22Rv1 (cell line): ENCODE data around the gene TMEM200C.

Experiments
- ZFX ChIP-seq: fragments of 450-650 bp; IDR thresholded peaks from 2 replicates; pipeline ENCODE4 v1.6.1; 2017; ENCODE audit warnings: antibody characterized with exemption, borderline replicate concordance
- TF ChIP-seq, protein P1 (sequence below): fragments of 450-650 bp; IDR thresholded peaks from 2 replicates; pipeline ENCODE4 v1.5.1; 2017; ENCODE audit warnings: mild to moderate bottlenecking

DNA sequence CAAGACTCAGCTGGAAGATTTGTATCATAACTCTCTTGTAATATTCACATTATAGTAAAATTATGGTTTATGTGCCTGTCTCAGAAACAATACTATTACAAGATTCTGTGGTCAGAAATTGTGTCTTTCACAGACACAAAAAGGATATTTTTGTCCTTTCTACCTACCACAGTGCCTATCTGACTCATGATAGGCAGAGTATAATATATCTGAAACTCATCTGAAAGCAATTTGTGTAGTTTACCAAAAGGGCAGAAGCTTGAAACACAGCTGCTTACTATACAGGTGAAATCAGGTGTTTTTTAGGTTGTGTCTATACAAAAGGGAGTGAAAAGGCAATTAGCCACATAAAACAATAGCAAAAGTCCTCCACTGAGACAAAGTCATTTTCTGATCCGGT is 10.9 kb downstream of the TMEM200C start:
- TF ChIP-seq, protein P1, sequence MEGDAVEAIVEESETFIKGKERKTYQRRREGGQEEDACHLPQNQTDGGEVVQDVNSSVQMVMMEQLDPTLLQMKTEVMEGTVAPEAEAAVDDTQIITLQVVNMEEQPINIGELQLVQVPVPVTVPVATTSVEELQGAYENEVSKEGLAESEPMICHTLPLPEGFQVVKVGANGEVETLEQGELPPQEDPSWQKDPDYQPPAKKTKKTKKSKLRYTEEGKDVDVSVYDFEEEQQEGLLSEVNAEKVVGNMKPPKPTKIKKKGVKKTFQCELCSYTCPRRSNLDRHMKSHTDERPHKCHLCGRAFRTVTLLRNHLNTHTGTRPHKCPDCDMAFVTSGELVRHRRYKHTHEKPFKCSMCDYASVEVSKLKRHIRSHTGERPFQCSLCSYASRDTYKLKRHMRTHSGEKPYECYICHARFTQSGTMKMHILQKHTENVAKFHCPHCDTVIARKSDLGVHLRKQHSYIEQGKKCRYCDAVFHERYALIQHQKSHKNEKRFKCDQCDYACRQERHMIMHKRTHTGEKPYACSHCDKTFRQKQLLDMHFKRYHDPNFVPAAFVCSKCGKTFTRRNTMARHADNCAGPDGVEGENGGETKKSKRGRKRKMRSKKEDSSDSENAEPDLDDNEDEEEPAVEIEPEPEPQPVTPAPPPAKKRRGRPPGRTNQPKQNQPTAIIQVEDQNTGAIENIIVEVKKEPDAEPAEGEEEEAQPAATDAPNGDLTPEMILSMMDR = no peak
- no peak for TF ChIP-seq ZFX
